ENCODE results near the gene BTBD9. TPM values are rescaled to one million over a fixed set of nuclear protein-coding genes. Genes with fewer than 3 reads are reported as not detected.

Gene BTBD9
- total and polyA plus RNA-seq, 2 donors (not counting 3 experiments of a cell fraction or from before 2014, with no cell fraction given) = 4.9 to 15.0 TPM

- no TSS peak for BruUV-seq (replicated peaks)
- FAIRE-seq (no peak), DNase-seq (ENCODE audit: low read depth, low spot score) (peak; percentile 44)
- H3K9ac ChIP-seq (replicated peaks; ENCODE audit: extremely low read depth, insufficient read depth, low read length) = no peak overlapping the region
- H3K4me2 ChIP-seq (ENCODE audit: insufficient read depth, low read length) = peak overlapping the region; percentile 18
- intact Hi-C loops (cut with micrococcal nuclease) = loop anchor here (2.0 to 5.0 kb wide), 5 partner anchors 65 to 877 kb away; partner anchors contain the start of genes BTBD9 and MDGA1
- no peak overlapping the region for H3K27ac ChIP-seq (ENCODE audit: insufficient read depth, low read depth, low read length)
- H3K27me3 ChIP-seq (ENCODE audit: control insufficient read depth in 2 of 2, insufficient read depth in 2 of 2, low read length in 2 of 2) = no peaks in the 10 kb centered on the region
- no peaks in the 10 kb centered on the region for H4K20me1 ChIP-seq (replicated peaks; ENCODE audit: control insufficient read depth, extremely low read depth, insufficient read depth, low read length)
- no peak for TF ChIP-seq EZH2 (IDR thresholded peaks at IDR 0.05; ENCODE audit: borderline replicate concordance, low read depth, low read length, severe bottlenecking)
- TF ChIP-seq FOS (IDR thresholded peaks at IDR 0.05; ENCODE audit: borderline replicate concordance, insufficient read depth, low read length) = peak; percentile 39
- TF ChIP-seq JUN (IDR thresholded peaks at IDR 0.05; ENCODE audit: borderline replicate concordance, insufficient read depth, insufficient read length, low read depth) = peak; percentile 24
- CTCF ChIA-PET = interaction anchor here (1.1 kb wide), 1 partner anchor 14 kb away, joined by 3 read pairs; no protein-coding TSS in a partner anchor
- H3K4me3 ChIP-seq (replicated peaks in 1 of 3; ENCODE audit: insufficient read depth in 1 of 3, low read depth in 1 of 3, low read length in 3 of 3) = no peak overlapping the region
- H2AFZ ChIP-seq (ENCODE audit: low read depth, low read length) = no peak overlapping the region
- dilution Hi-C loops (cut with MboI; ENCODE audit: extremely low pct_ligation_motif_present, low sequenced_read_pairs) = no loop called here
- peaks cover 34% of the 10 kb centered on the region for H3K4me1 ChIP-seq (ENCODE audit: control insufficient read depth, extremely low read depth, insufficient read depth, low read length)
- no peaks in the 10 kb centered on the region for H3K9me1 ChIP-seq (replicated peaks; ENCODE audit: control insufficient read depth, extremely low read depth, insufficient read depth, low read length)
- no peaks in the 10 kb centered on the region for H3K79me2 ChIP-seq (ENCODE audit: control insufficient read depth, insufficient read depth, low read length)
- no peaks in the 10 kb centered on the region for H3K9me3 ChIP-seq (replicated peaks; ENCODE audit: control insufficient read depth, insufficient read depth, low read length)
- no peaks in the 10 kb centered on the region for H3K36me3 ChIP-seq (ENCODE audit: control insufficient read depth in 2 of 2, extremely low read depth in 1 of 2, insufficient read depth in 2 of 2, low read length in 2 of 2)
- POLR2A ChIA-PET = no interaction called here
These were observed 65.8 kb downstream of the BTBD9 start for GRCh38 chr6:38573801-38574395.

GRCh38 chr6:38572186-38572813 is 67.4 kb downstream of the BTBD9 start:
- Histone ChIP-seq H3K4me2 (ENCODE audit: insufficient read depth, low read length) (peak overlapping the region; percentile 98), H3K9me1 (replicated peaks; ENCODE audit: control insufficient read depth, extremely low read depth, insufficient read depth, low read length) (no peaks in the 10 kb centered on the region), H2AFZ (ENCODE audit: low read depth, low read length) (peak overlapping the region; percentile 66), H3K36me3 (ENCODE audit: control insufficient read depth in 2 of 2, extremely low read depth in 1 of 2, insufficient read depth in 2 of 2, low read length in 2 of 2) (no peaks in the 10 kb centered on the region), H3K27ac (ENCODE audit: insufficient read depth, low read depth, low read length) (peak overlapping the region; percentile 79), H3K27me3 (ENCODE audit: control insufficient read depth in 2 of 2, insufficient read depth in 2 of 2, low read length in 2 of 2) (no peaks in the 10 kb centered on the region), H3K4me1 (ENCODE audit: control insufficient read depth, extremely low read depth, insufficient read depth, low read length) (peaks cover 28% of the 10 kb centered on the region), H3K4me3 (replicated peaks in 1 of 3; ENCODE audit: insufficient read depth in 1 of 3, low read depth in 1 of 3, low read length in 3 of 3) (peak overlapping the region in 2 of 3 experiments; percentile 7 to 59), H4K20me1 (replicated peaks; ENCODE audit: control insufficient read depth, extremely low read depth, insufficient read depth, low read length) (no peaks in the 10 kb centered on the region), H3K9ac (replicated peaks; ENCODE audit: extremely low read depth, insufficient read depth, low read length) (peak overlapping the region; percentile 73), H3K9me3 (replicated peaks; ENCODE audit: control insufficient read depth, insufficient read depth, low read length) (no peaks in the 10 kb centered on the region), H3K79me2 (ENCODE audit: control insufficient read depth, insufficient read depth, low read length) (no peaks in the 10 kb centered on the region)
- DNase-seq (ENCODE audit: low read depth, low spot score) = peak; percentile 91
- CTCF ChIA-PET = interaction anchor here (0.6 to 6.8 kb wide), 14 partner anchors 8 to 874 kb away, joined by 3 to 88 read pairs (median 4); partner anchors contain the start of gene MDGA1
- POLR2A ChIA-PET = no interaction called here
- BruUV-seq (replicated peaks) = TSS peak; percentile 42
- TF ChIP-seq JUN (IDR thresholded peaks at IDR 0.05; ENCODE audit: borderline replicate concordance, insufficient read depth, insufficient read length, low read depth) (peak; percentile 9), POLR2A (IDR thresholded peaks at IDR 0.05; ENCODE audit: low read depth, low read length) (no peak), GATA2 (IDR thresholded peaks at IDR 0.05; ENCODE audit: insufficient read depth, insufficient read length, low read depth, low read length) (peak; percentile 79)
- dilution Hi-C loops (cut with MboI; ENCODE audit: extremely low pct_ligation_motif_present, low sequenced_read_pairs) = no loop called here
- intact Hi-C loops (cut with micrococcal nuclease) = loop anchor here (2.0 to 5.0 kb wide), 5 partner anchors 67 to 875 kb away; partner anchors contain the start of genes BTBD9 and MDGA1
- FAIRE-seq = peak; percentile 92

All from endothelial cell of umbilical vein (primary cell).